ENCODE results near the gene TKTL2. TPM values are rescaled to one million over a fixed set of nuclear protein-coding genes. Genes with fewer than 3 reads are reported as not detected.

Gene TKTL2, protein sequence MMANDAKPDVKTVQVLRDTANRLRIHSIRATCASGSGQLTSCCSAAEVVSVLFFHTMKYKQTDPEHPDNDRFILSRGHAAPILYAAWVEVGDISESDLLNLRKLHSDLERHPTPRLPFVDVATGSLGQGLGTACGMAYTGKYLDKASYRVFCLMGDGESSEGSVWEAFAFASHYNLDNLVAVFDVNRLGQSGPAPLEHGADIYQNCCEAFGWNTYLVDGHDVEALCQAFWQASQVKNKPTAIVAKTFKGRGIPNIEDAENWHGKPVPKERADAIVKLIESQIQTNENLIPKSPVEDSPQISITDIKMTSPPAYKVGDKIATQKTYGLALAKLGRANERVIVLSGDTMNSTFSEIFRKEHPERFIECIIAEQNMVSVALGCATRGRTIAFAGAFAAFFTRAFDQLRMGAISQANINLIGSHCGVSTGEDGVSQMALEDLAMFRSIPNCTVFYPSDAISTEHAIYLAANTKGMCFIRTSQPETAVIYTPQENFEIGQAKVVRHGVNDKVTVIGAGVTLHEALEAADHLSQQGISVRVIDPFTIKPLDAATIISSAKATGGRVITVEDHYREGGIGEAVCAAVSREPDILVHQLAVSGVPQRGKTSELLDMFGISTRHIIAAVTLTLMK
- 0.06 TPM in 1 of 2 replicates, not detected in the other for total RNA-seq (ENCODE audit: low replicate concordance)

- H3K27ac ChIP-seq, result no peak within 1 kb of the TSS
- H3K36me3 ChIP-seq, result no peaks in the 10 kb centered on the region
- H3K27me3 Mint-ChIP-seq (ENCODE audit: insufficient read depth, low read depth), result peaks cover 3% of the 10 kb centered on the region
- TF ChIP-seq EZH2phosphoT487 (IDR thresholded peaks at IDR 0.05) (no peak), EZH2 (IDR thresholded peaks at IDR 0.05) (no peak)
- TF ChIP-seq, protein P1, sequence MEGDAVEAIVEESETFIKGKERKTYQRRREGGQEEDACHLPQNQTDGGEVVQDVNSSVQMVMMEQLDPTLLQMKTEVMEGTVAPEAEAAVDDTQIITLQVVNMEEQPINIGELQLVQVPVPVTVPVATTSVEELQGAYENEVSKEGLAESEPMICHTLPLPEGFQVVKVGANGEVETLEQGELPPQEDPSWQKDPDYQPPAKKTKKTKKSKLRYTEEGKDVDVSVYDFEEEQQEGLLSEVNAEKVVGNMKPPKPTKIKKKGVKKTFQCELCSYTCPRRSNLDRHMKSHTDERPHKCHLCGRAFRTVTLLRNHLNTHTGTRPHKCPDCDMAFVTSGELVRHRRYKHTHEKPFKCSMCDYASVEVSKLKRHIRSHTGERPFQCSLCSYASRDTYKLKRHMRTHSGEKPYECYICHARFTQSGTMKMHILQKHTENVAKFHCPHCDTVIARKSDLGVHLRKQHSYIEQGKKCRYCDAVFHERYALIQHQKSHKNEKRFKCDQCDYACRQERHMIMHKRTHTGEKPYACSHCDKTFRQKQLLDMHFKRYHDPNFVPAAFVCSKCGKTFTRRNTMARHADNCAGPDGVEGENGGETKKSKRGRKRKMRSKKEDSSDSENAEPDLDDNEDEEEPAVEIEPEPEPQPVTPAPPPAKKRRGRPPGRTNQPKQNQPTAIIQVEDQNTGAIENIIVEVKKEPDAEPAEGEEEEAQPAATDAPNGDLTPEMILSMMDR (IDR thresholded peaks at IDR 0.05), result no peak
- H3K4me3 ChIP-seq, result no peak within 1 kb of the TSS
- DNase-seq (ENCODE audit: low spot score), result no peak
- no peaks in the 10 kb centered on the region for H3K27me3 ChIP-seq
- H3K9ac ChIP-seq, result no peak within 1 kb of the TSS
- H3K27ac Mint-ChIP-seq, result no peak within 1 kb of the TSS
- no peaks in the 10 kb centered on the region for H3K9me3 Mint-ChIP-seq
- H3K4me3 Mint-ChIP-seq, result no peak within 1 kb of the TSS
- H3K4me1 ChIP-seq, result no peaks in the 10 kb centered on the region
- H3K4me1 Mint-ChIP-seq, result no peaks in the 10 kb centered on the region
- no peak within 1 kb of the TSS for H3K4me2 ChIP-seq
- peaks cover 2% of the 10 kb centered on the region for H3K36me3 Mint-ChIP-seq
- H3F3A ChIP-seq (ENCODE audit: low read depth), result no peaks in the 10 kb centered on the region
- H2AFZ ChIP-seq (replicated peaks), result no peak within 1 kb of the TSS
- H3K79me2 ChIP-seq (ENCODE audit: low read depth), result no peaks in the 10 kb centered on the region
- H4K20me1 ChIP-seq (ENCODE audit: low read depth), result no peaks in the 10 kb centered on the region
- H3K9me3 ChIP-seq (ENCODE audit: low read depth), result no peaks in the 10 kb centered on the region
Measured at GRCh38 chr4:163473576-163473975, at the start of gene TKTL2. TSS of gene TKTL2 (minus strand) at chr4:163473754. CDS start at chr4:163473734, 20 bp downstream.

DNA sequence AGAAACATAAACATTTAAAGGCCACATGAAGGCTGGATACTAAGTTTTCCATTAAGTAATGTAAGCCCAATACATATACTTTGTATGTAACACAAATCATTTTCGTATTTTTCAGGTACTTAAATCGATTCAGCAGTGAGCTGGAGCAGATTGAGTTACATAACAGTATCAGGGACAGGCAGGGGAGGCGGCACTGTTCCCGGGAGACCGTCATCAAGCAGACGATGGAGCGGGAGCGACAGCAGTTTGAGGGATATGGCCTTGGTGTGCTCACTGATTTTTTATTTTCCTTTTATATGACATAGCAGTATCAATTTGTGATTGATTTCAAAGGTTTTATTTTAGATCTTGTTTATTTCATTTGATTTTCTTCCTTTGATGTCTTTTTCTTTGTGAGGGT lies 41.6 kb upstream of the TKTL2 start:
- Histone ChIP-seq H3K9me3 (ENCODE audit: low read depth) (no peaks in the 10 kb centered on the region), H4K20me1 (ENCODE audit: low read depth) (no peaks in the 10 kb centered on the region), H3K4me1 (no peaks in the 10 kb centered on the region), H3K9ac (no peak overlapping the region), H3K36me3 (peaks cover 22% of the 10 kb centered on the region), H3K27ac (no peak overlapping the region), H3K79me2 (ENCODE audit: low read depth) (peaks cover 34% of the 10 kb centered on the region), H3K4me2 (no peak overlapping the region), H3F3A (ENCODE audit: low read depth) (no peaks in the 10 kb centered on the region), H2AFZ (replicated peaks) (no peak overlapping the region), H3K4me3 (no peak overlapping the region), H3K27me3 (no peaks in the 10 kb centered on the region)
- no peak for DNase-seq (ENCODE audit: low spot score)
- Mint-ChIP-seq H3K27ac (no peak overlapping the region), H3K27me3 (ENCODE audit: insufficient read depth, low read depth) (peaks cover 3% of the 10 kb centered on the region), H3K4me1 (no peaks in the 10 kb centered on the region), H3K9me3 (no peaks in the 10 kb centered on the region), H3K4me3 (no peak overlapping the region), H3K36me3 (peaks cover 34% of the 10 kb centered on the region)
- TF ChIP-seq EZH2phosphoT487 (IDR thresholded peaks at IDR 0.05) (no peak), EZH2 (IDR thresholded peaks at IDR 0.05) (no peak)
- TF ChIP-seq, protein P1 (IDR thresholded peaks at IDR 0.05), result no peak

DNA sequence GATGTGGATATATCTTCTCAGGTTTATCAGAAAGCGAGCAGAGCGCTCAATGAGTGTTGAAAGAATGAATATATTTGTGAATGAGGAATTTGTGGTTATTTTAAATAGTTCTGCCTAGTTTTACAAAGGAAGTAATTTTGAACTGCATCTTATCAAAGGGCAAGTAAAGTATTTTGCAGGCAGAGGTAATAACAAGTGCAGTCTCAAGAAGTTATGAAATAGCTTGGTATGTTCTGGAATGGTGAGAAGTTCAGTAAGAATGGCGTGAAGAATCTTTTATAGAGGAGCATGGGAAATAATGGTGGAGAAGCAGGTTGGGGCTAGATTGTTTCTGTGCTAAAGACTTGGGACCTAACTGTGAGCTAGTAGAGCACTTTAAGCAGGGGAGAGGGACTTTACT lies 31.8 kb upstream of the TKTL2 start:
- Histone ChIP-seq H3K27me3 (no peaks in the 10 kb centered on the region), H3F3A (ENCODE audit: low read depth) (no peaks in the 10 kb centered on the region), H3K79me2 (ENCODE audit: low read depth) (peaks cover 96% of the 10 kb centered on the region), H3K9ac (no peak overlapping the region), H4K20me1 (ENCODE audit: low read depth) (peaks cover 47% of the 10 kb centered on the region), H3K27ac (no peak overlapping the region), H2AFZ (replicated peaks) (no peak overlapping the region), H3K4me3 (no peak overlapping the region), H3K4me1 (no peaks in the 10 kb centered on the region), H3K9me3 (ENCODE audit: low read depth) (no peaks in the 10 kb centered on the region), H3K4me2 (no peak overlapping the region), H3K36me3 (peaks cover 12% of the 10 kb centered on the region)
- no peak for DNase-seq (ENCODE audit: low spot score)
- Mint-ChIP-seq H3K36me3 (peaks cover 19% of the 10 kb centered on the region), H3K27me3 (ENCODE audit: insufficient read depth, low read depth) (peaks cover 2% of the 10 kb centered on the region), H3K27ac (no peak overlapping the region), H3K4me1 (peaks cover 3% of the 10 kb centered on the region), H3K4me3 (no peak overlapping the region), H3K9me3 (peaks cover 6% of the 10 kb centered on the region)
- TF ChIP-seq, protein P1 (IDR thresholded peaks at IDR 0.05), result no peak
- TF ChIP-seq EZH2phosphoT487 (IDR thresholded peaks at IDR 0.05), result no peak
